ENCODE results near the gene VENTX.

DNA sequence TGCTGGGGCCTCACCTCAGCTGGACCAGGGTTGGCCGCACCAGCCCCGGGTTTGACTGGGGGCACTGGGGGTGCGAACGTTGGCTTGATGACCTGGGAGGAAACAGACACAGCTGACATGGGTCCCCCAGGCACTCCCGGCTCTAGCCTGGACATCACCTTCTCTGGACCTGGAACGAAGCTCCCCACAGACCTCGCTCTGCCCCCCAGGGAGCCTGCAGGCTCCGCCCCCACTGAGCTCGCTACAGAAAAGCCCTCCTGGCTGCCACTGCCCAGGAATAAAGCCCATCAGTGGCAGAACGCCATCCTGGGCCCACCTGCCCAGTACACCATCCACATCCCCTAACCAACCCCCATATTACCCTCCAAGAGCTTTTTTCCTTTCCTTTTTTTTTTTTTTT, 26.0 kb downstream of the VENTX start:
- TF ChIP-seq, protein P1, sequence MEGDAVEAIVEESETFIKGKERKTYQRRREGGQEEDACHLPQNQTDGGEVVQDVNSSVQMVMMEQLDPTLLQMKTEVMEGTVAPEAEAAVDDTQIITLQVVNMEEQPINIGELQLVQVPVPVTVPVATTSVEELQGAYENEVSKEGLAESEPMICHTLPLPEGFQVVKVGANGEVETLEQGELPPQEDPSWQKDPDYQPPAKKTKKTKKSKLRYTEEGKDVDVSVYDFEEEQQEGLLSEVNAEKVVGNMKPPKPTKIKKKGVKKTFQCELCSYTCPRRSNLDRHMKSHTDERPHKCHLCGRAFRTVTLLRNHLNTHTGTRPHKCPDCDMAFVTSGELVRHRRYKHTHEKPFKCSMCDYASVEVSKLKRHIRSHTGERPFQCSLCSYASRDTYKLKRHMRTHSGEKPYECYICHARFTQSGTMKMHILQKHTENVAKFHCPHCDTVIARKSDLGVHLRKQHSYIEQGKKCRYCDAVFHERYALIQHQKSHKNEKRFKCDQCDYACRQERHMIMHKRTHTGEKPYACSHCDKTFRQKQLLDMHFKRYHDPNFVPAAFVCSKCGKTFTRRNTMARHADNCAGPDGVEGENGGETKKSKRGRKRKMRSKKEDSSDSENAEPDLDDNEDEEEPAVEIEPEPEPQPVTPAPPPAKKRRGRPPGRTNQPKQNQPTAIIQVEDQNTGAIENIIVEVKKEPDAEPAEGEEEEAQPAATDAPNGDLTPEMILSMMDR (tag by site-specific recombination; IDR thresholded peaks at IDR 0.05): no peak
- TF ChIP-seq SALL2 (tag by site-specific recombination; IDR thresholded peaks at IDR 0.05; ENCODE audit: borderline replicate concordance) (no peak), ZNF239 (tag by site-specific recombination; IDR thresholded peaks at IDR 0.05) (no peak), ZNF624 (tag by site-specific recombination; IDR thresholded peaks at IDR 0.05) (no peak), ZNF274 (IDR thresholded peaks at IDR 0.05; ENCODE audit: low read length) (no peak), ZNF274 (tag by site-specific recombination; IDR thresholded peaks at IDR 0.05; ENCODE audit: borderline replicate concordance) (no peak), TCF7L2 (IDR thresholded peaks at IDR 0.05; ENCODE audit: borderline replicate concordance, low read depth, low read length) (no peak), ZNF248 (tag by site-specific recombination; IDR thresholded peaks at IDR 0.05) (no peak)
- TF ChIP-seq, protein P2, sequence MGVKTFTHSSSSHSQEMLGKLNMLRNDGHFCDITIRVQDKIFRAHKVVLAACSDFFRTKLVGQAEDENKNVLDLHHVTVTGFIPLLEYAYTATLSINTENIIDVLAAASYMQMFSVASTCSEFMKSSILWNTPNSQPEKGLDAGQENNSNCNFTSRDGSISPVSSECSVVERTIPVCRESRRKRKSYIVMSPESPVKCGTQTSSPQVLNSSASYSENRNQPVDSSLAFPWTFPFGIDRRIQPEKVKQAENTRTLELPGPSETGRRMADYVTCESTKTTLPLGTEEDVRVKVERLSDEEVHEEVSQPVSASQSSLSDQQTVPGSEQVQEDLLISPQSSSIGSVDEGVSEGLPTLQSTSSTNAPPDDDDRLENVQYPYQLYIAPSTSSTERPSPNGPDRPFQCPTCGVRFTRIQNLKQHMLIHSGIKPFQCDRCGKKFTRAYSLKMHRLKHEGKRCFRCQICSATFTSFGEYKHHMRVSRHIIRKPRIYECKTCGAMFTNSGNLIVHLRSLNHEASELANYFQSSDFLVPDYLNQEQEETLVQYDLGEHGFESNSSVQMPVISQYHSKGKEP (tag by site-specific recombination; IDR thresholded peaks at IDR 0.05): no peak
- TF ChIP-seq, protein P3, sequence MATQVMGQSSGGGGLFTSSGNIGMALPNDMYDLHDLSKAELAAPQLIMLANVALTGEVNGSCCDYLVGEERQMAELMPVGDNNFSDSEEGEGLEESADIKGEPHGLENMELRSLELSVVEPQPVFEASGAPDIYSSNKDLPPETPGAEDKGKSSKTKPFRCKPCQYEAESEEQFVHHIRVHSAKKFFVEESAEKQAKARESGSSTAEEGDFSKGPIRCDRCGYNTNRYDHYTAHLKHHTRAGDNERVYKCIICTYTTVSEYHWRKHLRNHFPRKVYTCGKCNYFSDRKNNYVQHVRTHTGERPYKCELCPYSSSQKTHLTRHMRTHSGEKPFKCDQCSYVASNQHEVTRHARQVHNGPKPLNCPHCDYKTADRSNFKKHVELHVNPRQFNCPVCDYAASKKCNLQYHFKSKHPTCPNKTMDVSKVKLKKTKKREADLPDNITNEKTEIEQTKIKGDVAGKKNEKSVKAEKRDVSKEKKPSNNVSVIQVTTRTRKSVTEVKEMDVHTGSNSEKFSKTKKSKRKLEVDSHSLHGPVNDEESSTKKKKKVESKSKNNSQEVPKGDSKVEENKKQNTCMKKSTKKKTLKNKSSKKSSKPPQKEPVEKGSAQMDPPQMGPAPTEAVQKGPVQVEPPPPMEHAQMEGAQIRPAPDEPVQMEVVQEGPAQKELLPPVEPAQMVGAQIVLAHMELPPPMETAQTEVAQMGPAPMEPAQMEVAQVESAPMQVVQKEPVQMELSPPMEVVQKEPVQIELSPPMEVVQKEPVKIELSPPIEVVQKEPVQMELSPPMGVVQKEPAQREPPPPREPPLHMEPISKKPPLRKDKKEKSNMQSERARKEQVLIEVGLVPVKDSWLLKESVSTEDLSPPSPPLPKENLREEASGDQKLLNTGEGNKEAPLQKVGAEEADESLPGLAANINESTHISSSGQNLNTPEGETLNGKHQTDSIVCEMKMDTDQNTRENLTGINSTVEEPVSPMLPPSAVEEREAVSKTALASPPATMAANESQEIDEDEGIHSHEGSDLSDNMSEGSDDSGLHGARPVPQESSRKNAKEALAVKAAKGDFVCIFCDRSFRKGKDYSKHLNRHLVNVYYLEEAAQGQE (tag by site-specific recombination; IDR thresholded peaks at IDR 0.05): no peak
